ENCODE measurements around the gene VMA21. TPM values are rescaled to one million over a fixed set of nuclear protein-coding genes. Genes with fewer than 3 reads are reported as not detected.

Gene VMA21
- total RNA-seq, 1 donor from 2014 or later, result 28.1 TPM

DNA sequence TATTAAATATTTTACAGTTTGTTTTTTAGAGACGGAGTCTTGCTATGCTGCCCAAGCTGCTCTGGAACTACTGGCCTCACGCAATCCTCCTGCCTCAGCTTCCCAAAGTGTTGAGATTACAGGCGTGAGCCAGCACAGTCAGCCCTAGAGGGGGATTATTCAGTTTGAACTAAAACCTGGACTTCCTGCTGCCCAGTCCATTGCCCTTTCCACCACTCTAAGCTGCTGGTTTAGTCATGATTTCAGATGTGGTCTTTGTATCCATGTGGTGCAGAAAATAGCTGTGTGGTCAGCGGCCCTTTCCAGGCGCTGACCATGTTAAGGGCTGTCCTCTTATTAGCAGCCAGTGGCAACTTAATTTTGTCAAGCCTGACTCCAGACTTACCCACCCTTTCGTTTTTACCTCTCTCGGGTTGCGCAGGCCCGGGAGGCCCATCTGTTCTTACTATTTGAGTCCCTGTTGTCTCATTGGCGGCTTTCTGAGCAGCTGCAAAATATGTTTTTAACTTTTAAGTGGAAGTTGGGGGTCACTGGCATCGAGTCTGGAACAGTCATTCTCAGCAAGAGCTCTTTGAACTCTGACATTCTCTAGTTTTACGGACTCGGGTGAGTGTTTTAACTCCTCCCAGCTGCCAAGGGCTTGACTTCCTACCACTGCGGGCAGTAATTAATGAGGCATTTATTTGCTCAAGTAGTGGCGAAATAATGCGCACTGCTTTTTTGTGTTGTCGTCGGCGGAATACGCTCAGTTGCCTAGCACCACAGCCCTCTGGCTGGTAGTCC, 773 bp upstream of the VMA21 start:
- peak overlapping the region; percentile 94 for H3K27ac ChIP-seq
- no peaks in the 10 kb centered on the region for H3K36me3 ChIP-seq
- TF ChIP-seq, protein P1, sequence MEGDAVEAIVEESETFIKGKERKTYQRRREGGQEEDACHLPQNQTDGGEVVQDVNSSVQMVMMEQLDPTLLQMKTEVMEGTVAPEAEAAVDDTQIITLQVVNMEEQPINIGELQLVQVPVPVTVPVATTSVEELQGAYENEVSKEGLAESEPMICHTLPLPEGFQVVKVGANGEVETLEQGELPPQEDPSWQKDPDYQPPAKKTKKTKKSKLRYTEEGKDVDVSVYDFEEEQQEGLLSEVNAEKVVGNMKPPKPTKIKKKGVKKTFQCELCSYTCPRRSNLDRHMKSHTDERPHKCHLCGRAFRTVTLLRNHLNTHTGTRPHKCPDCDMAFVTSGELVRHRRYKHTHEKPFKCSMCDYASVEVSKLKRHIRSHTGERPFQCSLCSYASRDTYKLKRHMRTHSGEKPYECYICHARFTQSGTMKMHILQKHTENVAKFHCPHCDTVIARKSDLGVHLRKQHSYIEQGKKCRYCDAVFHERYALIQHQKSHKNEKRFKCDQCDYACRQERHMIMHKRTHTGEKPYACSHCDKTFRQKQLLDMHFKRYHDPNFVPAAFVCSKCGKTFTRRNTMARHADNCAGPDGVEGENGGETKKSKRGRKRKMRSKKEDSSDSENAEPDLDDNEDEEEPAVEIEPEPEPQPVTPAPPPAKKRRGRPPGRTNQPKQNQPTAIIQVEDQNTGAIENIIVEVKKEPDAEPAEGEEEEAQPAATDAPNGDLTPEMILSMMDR (IDR thresholded peaks at IDR 0.05), result no peak
- H3K4me1 ChIP-seq, result peaks cover 15% of the 10 kb centered on the region
- ATAC-seq, result peak; percentile 79
- DNase-seq, result peak; percentile 46
- no peaks in the 10 kb centered on the region for H3K27me3 ChIP-seq (ENCODE audit: low read depth)
- peak overlapping the region; percentile 74 for H3K4me3 ChIP-seq
- no peaks in the 10 kb centered on the region for H3K9me3 ChIP-seq
- intact Hi-C loops (cut with DNase I), result no loop called here

DNA sequence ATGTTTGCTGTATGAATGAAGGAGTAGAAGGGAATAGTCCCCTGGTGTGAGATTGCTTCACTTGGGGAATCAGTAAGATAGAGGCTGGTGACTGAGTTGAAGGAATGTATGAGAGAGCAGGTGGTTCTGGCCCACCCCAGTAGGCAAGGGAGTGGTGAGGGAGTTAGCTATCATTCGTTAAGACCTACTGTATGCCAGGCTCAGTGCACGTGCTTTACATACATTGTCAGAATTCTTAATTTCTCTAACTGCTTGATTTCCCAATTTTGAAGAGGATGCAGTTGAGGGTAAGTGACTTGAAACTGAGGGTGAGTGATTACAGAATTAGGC, 700 bp downstream of the VMA21 start:
- Histone ChIP-seq H3K27ac (peak overlapping the region; percentile 94), H3K4me1 (peaks cover 15% of the 10 kb centered on the region), H3K36me3 (no peaks in the 10 kb centered on the region), H3K4me3 (peak overlapping the region; percentile 74), H3K27me3 (ENCODE audit: low read depth) (no peaks in the 10 kb centered on the region), H3K9me3 (no peaks in the 10 kb centered on the region)
- intact Hi-C loops (cut with DNase I), result no loop called here
- ATAC-seq (no peak), DNase-seq (no peak)
- TF ChIP-seq, protein P1 (IDR thresholded peaks at IDR 0.05), result no peak

DNA sequence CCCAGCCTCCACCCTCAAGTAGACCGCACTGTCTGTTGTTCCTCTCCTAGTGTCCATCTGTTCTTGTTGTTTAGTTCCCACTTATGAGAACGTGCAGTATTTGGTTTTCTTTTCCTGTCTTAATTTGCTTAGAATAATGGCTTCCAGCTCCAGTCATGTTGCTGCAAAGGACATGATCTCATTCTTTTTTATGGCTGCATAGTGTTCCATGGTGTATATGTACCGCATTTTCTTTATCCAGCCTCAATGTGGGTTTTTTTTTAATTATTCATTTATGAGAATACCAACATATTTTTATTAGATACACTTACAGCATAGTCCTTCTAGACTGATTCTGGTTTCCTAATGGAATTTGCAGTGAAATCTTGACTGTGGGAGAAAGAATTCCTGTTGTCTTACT, 1.3 kb downstream of the VMA21 start:
- Histone ChIP-seq H3K4me1 (peaks cover 15% of the 10 kb centered on the region), H3K27me3 (ENCODE audit: low read depth) (no peaks in the 10 kb centered on the region), H3K4me3 (no peak overlapping the region), H3K36me3 (no peaks in the 10 kb centered on the region), H3K27ac (no peak overlapping the region), H3K9me3 (no peaks in the 10 kb centered on the region)
- intact Hi-C loops (cut with DNase I), result no loop called here
- TF ChIP-seq, protein P1 (IDR thresholded peaks at IDR 0.05), result no peak
- DNase-seq (no peak), ATAC-seq (no peak)

DNA sequence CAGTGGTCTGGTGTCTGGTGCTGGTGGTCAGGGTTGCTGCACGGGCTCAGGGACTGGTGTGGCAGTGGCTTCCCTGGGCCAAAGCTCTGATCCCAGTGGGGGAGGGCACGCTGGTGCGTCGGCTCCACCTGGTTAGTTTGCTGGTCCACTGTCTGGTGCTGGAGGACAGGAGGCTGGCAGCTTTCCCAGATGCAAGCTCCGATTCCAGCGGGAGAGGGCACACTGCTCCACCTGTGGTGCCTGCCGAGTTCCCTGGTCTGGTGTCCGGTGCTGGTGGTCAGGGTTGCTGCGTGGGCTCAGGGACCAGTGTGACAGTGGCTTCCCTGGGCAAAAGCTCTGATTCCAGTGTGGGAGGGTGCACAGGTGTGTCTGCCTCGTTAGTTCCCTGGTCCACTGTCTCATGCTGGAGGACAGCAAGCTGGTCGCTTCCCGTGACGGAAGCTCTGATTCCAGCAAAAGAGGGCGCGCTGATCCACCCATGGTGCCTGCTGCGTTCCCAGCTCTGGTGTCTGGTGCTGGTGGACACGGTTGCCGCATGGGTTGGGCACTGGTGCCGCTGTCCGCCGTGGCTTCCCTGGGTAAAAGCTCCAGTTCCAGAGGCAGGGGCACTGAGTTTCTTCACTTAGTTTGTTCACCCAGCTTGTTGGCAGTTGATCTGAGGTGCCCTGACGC, 5.8 kb downstream of the VMA21 start:
- H3K9me3 ChIP-seq, result no peaks in the 10 kb centered on the region
- peak in 1 of 2 donors; percentile 43 for ATAC-seq
- peaks cover 5% of the 10 kb centered on the region for H3K4me1 ChIP-seq
- peaks cover 9% of the 10 kb centered on the region for H3K36me3 ChIP-seq
- no peaks in the 10 kb centered on the region for H3K27me3 ChIP-seq (ENCODE audit: low read depth)
- intact Hi-C loops (cut with DNase I), result no loop called here
- TF ChIP-seq, protein P1 (IDR thresholded peaks at IDR 0.05), result no peak
- no peak overlapping the region for H3K27ac ChIP-seq
- DNase-seq, result peak; percentile 42
- no peak overlapping the region for H3K4me3 ChIP-seq

DNA sequence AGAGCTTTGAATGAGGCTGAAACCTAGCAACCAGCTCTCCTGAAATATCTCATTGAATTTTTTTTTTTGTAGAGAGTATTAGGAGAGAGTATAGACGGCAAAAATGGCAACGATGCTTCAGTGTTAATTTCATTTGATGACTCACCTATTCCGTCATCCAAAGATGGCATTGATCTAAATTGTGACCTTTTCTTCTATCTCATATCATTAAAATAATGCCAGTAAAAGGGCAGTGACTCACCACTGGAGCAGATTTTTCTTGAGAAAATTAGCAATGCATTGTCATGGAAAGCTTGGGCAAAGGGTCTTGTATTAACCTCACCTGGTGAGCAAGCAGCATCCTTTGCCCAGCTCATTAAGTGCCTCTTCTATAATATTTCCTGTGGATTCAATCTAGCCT, 19.6 kb downstream of the VMA21 start:
- no peak for ATAC-seq
- no peaks in the 10 kb centered on the region for H3K36me3 ChIP-seq

More for the DNA sequence above, 19.6 kb downstream of the VMA21 start:
- no peak for DNase-seq
- no peak overlapping the region for H3K4me3 ChIP-seq
- intact Hi-C loops (cut with DNase I), result no loop called here
- TF ChIP-seq, protein P1 (IDR thresholded peaks at IDR 0.05), result no peak
- H3K27me3 ChIP-seq (ENCODE audit: low read depth), result no peaks in the 10 kb centered on the region
- H3K4me1 ChIP-seq, result no peaks in the 10 kb centered on the region
- no peaks in the 10 kb centered on the region for H3K9me3 ChIP-seq
- no peak overlapping the region for H3K27ac ChIP-seq
